ENCODE data around the gene BEST3.

The BEST3 gene

GRCh38 chr12:69688471-69689427, 10.4 kb downstream of the BEST3 start:
- no peaks in the 10 kb centered on the region for H3K36me3 ChIP-seq (ENCODE audit: control insufficient read depth, insufficient read depth, low read length)
- no peak overlapping the region for H3K4me3 ChIP-seq (ENCODE audit: insufficient read depth, low read depth, low read length)
- H3K4me1 ChIP-seq (ENCODE audit: control insufficient read depth, insufficient read depth, low read length) = peaks cover 19% of the 10 kb centered on the region
- 42 to 43% methylated on average over 12 to 14 of the region's 14 CpGs for WGBS, 2 experiments
- H3K9me3 ChIP-seq (ENCODE audit: control insufficient read depth, low read length) = no peaks in the 10 kb centered on the region
- no peaks in the 10 kb centered on the region for H3K27me3 ChIP-seq (ENCODE audit: control insufficient read depth, insufficient read depth, low read length, poor library complexity, severe bottlenecking)
- H3K27ac ChIP-seq (ENCODE audit: insufficient read depth, low read depth, low read length, poor library complexity, severe bottlenecking) = peak overlapping the region; percentile 31

- H3K36me3 ChIP-seq (ENCODE audit: control insufficient read depth, insufficient read depth, low read length) = no peaks in the 10 kb centered on the region
- peaks cover 19% of the 10 kb centered on the region for H3K4me1 ChIP-seq (ENCODE audit: control insufficient read depth, insufficient read depth, low read length)
- H3K9me3 ChIP-seq (ENCODE audit: control insufficient read depth, low read length) = no peaks in the 10 kb centered on the region
- WGBS, 2 experiments = 67% methylated on average over 1 of the region's 1 CpG; no CpG with 5 or more reads in 1 of the 2 experiments
- no peak overlapping the region for H3K27ac ChIP-seq (ENCODE audit: insufficient read depth, low read depth, low read length, poor library complexity, severe bottlenecking)
- H3K4me3 ChIP-seq (ENCODE audit: insufficient read depth, low read depth, low read length) = no peak overlapping the region
- H3K27me3 ChIP-seq (ENCODE audit: control insufficient read depth, insufficient read depth, low read length, poor library complexity, severe bottlenecking) = no peaks in the 10 kb centered on the region
Observed at GRCh38 chr12:69688021-69688420, 11.1 kb downstream of the BEST3 start.

- H3K27me3 ChIP-seq (ENCODE audit: control insufficient read depth, insufficient read depth, low read length, poor library complexity, severe bottlenecking) = no peaks in the 10 kb centered on the region
- no peak overlapping the region for H3K27ac ChIP-seq (ENCODE audit: insufficient read depth, low read depth, low read length, poor library complexity, severe bottlenecking)
- H3K4me1 ChIP-seq (ENCODE audit: control insufficient read depth, insufficient read depth, low read length) = peaks cover 19% of the 10 kb centered on the region
- no peak overlapping the region for H3K4me3 ChIP-seq (ENCODE audit: insufficient read depth, low read depth, low read length)
- no peaks in the 10 kb centered on the region for H3K9me3 ChIP-seq (ENCODE audit: control insufficient read depth, low read length)
- no peaks in the 10 kb centered on the region for H3K36me3 ChIP-seq (ENCODE audit: control insufficient read depth, insufficient read depth, low read length)
- 76 to 87% methylated on average over 4 of the region's 4 CpGs for WGBS, 2 experiments
Observed at GRCh38 chr12:69687390-69687789, 11.7 kb downstream of the BEST3 start.

GRCh38 chr12:69686731-69687130, 12.4 kb downstream of the BEST3 start:
- H3K27ac ChIP-seq (ENCODE audit: insufficient read depth, low read depth, low read length, poor library complexity, severe bottlenecking) = no peak overlapping the region
- 95 to 97% methylated on average over 2 of the region's 2 CpGs for WGBS, 2 experiments
- H3K27me3 ChIP-seq (ENCODE audit: control insufficient read depth, insufficient read depth, low read length, poor library complexity, severe bottlenecking) = no peaks in the 10 kb centered on the region
- H3K36me3 ChIP-seq (ENCODE audit: control insufficient read depth, insufficient read depth, low read length) = no peaks in the 10 kb centered on the region
- H3K4me3 ChIP-seq (ENCODE audit: insufficient read depth, low read depth, low read length) = no peak overlapping the region
- no peaks in the 10 kb centered on the region for H3K9me3 ChIP-seq (ENCODE audit: control insufficient read depth, low read length)
- H3K4me1 ChIP-seq (ENCODE audit: control insufficient read depth, insufficient read depth, low read length) = peaks cover 19% of the 10 kb centered on the region

GRCh38 chr12:69685810-69686209, 13.3 kb downstream of the BEST3 start:
- H3K4me1 ChIP-seq (ENCODE audit: control insufficient read depth, insufficient read depth, low read length) = peaks cover 19% of the 10 kb centered on the region
- no peaks in the 10 kb centered on the region for H3K9me3 ChIP-seq (ENCODE audit: control insufficient read depth, low read length)
- no peaks in the 10 kb centered on the region for H3K27me3 ChIP-seq (ENCODE audit: control insufficient read depth, insufficient read depth, low read length, poor library complexity, severe bottlenecking)
- H3K36me3 ChIP-seq (ENCODE audit: control insufficient read depth, insufficient read depth, low read length) = no peaks in the 10 kb centered on the region
- 73 to 95% methylated on average over 2 of the region's 2 CpGs for WGBS, 2 experiments
- no peak overlapping the region for H3K27ac ChIP-seq (ENCODE audit: insufficient read depth, low read depth, low read length, poor library complexity, severe bottlenecking)
- no peak overlapping the region for H3K4me3 ChIP-seq (ENCODE audit: insufficient read depth, low read depth, low read length)

- Histone ChIP-seq H3K36me3 (ENCODE audit: control insufficient read depth, insufficient read depth, low read length) (no peaks in the 10 kb centered on the region), H3K27me3 (ENCODE audit: control insufficient read depth, insufficient read depth, low read length, poor library complexity, severe bottlenecking) (no peaks in the 10 kb centered on the region), H3K9me3 (ENCODE audit: control insufficient read depth, low read length) (no peaks in the 10 kb centered on the region), H3K4me1 (ENCODE audit: control insufficient read depth, insufficient read depth, low read length) (peaks cover 12% of the 10 kb centered on the region), H3K27ac (ENCODE audit: insufficient read depth, low read depth, low read length, poor library complexity, severe bottlenecking) (no peak overlapping the region), H3K4me3 (ENCODE audit: insufficient read depth, low read depth, low read length) (no peak overlapping the region)
- 37% methylated on average over 2 of the region's 2 CpGs for WGBS, 2 experiments
Observed at GRCh38 chr12:69684466-69684865, 14.6 kb downstream of the BEST3 start.

GRCh38 chr12:69682110-69682755, 16.9 kb downstream of the BEST3 start:
- H3K4me3 ChIP-seq (ENCODE audit: insufficient read depth, low read depth, low read length) = no peak overlapping the region
- H3K4me1 ChIP-seq (ENCODE audit: control insufficient read depth, insufficient read depth, low read length) = no peaks in the 10 kb centered on the region
- no peaks in the 10 kb centered on the region for H3K27me3 ChIP-seq (ENCODE audit: control insufficient read depth, insufficient read depth, low read length, poor library complexity, severe bottlenecking)
- 89 to 93% methylated on average over 2 of the region's 2 CpGs for WGBS, 2 experiments
- no peak overlapping the region for H3K27ac ChIP-seq (ENCODE audit: insufficient read depth, low read depth, low read length, poor library complexity, severe bottlenecking)
- no peaks in the 10 kb centered on the region for H3K36me3 ChIP-seq (ENCODE audit: control insufficient read depth, insufficient read depth, low read length)
- H3K9me3 ChIP-seq (ENCODE audit: control insufficient read depth, low read length) = no peaks in the 10 kb centered on the region

GRCh38 chr12:69679119-69679518, 20.0 kb downstream of the BEST3 start:
- WGBS, 2 experiments = 94 to 99% methylated on average over 3 to 4 of the region's 4 CpGs
- H3K36me3 ChIP-seq (ENCODE audit: control insufficient read depth, insufficient read depth, low read length) = no peaks in the 10 kb centered on the region
- no peaks in the 10 kb centered on the region for H3K4me1 ChIP-seq (ENCODE audit: control insufficient read depth, insufficient read depth, low read length)
- H3K4me3 ChIP-seq (ENCODE audit: insufficient read depth, low read depth, low read length) = no peak overlapping the region
- no peak overlapping the region for H3K27ac ChIP-seq (ENCODE audit: insufficient read depth, low read depth, low read length, poor library complexity, severe bottlenecking)
- H3K27me3 ChIP-seq (ENCODE audit: control insufficient read depth, insufficient read depth, low read length, poor library complexity, severe bottlenecking) = no peaks in the 10 kb centered on the region
- no peaks in the 10 kb centered on the region for H3K9me3 ChIP-seq (ENCODE audit: control insufficient read depth, low read length)

GRCh38 chr12:69676257-69677012, 22.7 kb downstream of the BEST3 start:
- H3K9me3 ChIP-seq (ENCODE audit: control insufficient read depth, low read length) = no peaks in the 10 kb centered on the region
- no peak overlapping the region for H3K4me3 ChIP-seq (ENCODE audit: insufficient read depth, low read depth, low read length)
- no peaks in the 10 kb centered on the region for H3K4me1 ChIP-seq (ENCODE audit: control insufficient read depth, insufficient read depth, low read length)
- WGBS, 2 experiments = 93 to 95% methylated on average over 8 of the region's 8 CpGs
- H3K36me3 ChIP-seq (ENCODE audit: control insufficient read depth, insufficient read depth, low read length) = no peaks in the 10 kb centered on the region
- H3K27ac ChIP-seq (ENCODE audit: insufficient read depth, low read depth, low read length, poor library complexity, severe bottlenecking) = no peak overlapping the region
- H3K27me3 ChIP-seq (ENCODE audit: control insufficient read depth, insufficient read depth, low read length, poor library complexity, severe bottlenecking) = no peaks in the 10 kb centered on the region

- Histone ChIP-seq H3K9me3 (ENCODE audit: control insufficient read depth, low read length) (no peaks in the 10 kb centered on the region), H3K27me3 (ENCODE audit: control insufficient read depth, insufficient read depth, low read length, poor library complexity, severe bottlenecking) (no peaks in the 10 kb centered on the region), H3K4me1 (ENCODE audit: control insufficient read depth, insufficient read depth, low read length) (no peaks in the 10 kb centered on the region), H3K4me3 (ENCODE audit: insufficient read depth, low read depth, low read length) (no peak overlapping the region), H3K27ac (ENCODE audit: insufficient read depth, low read depth, low read length, poor library complexity, severe bottlenecking) (no peak overlapping the region), H3K36me3 (ENCODE audit: control insufficient read depth, insufficient read depth, low read length) (no peaks in the 10 kb centered on the region)
- 87 to 94% methylated on average over 2 of the region's 2 CpGs for WGBS, 2 experiments
Observed at GRCh38 chr12:69672195-69672594, 26.9 kb downstream of the BEST3 start.

Measured in ectodermal cell (in vitro differentiated cells).